K562 (cell line): ENCODE measurements around the gene KLK6. TPM values are rescaled to one million over a fixed set of nuclear protein-coding genes. Genes with fewer than 3 reads are reported as not detected.

ENCODE experiments used
- ATAC-seq: fragments of 200-7000 bp; cut with Tn5 transposase; 3 replicates; pipeline ENCODE4 v1.9.1; 2020; ENCODE audit warnings: moderate library complexity
- BruUV-seq: library from RNA; stranded (reverse); fragments of 400-500 nt; replicated peaks from 2 replicates; lab custom pipeline; 2021; lab: Mats Ljungman, UMichigan
- CTCF ChIA-PET: fragments of 300-600 bp; formaldehyde crosslinking; extraction: SDS; loops from one replicate; lab custom pipeline; 2021; ENCODE audit warnings: low intra/inter-chr PET ratio; lab: Yijun Ruan, JAX
- POLR2A ChIA-PET: fragments of 300-600, 350-650 bp; sonication (Branson Sonifier 250); formaldehyde crosslinking; extraction: SDS; loops from one replicate; lab custom pipeline; 2021; ENCODE audit warnings: antibody characterized with exemption, inconsistent platforms; lab: Yijun Ruan, JAX
- DNase-seq, 4 experiments: peaks; one replicate each; pipeline versions ENCODE4 v3.0.0 to v3.0.0-alpha.2; 2011 to 2018; ENCODE audit warnings: low spot score in 3 of 4, mixed read lengths in 3 of 4; ENCODE audit errors: extremely low read depth in 1 of 4
- FAIRE-seq: peaks from 2 replicates; lab custom pipeline; 2011; peaks lifted over from hg19 to GRCh38; lab: Jason Lieb, UNC
- H2AFZ ChIP-seq: 2 replicates; pipeline ENCODE4 v1.6.0; 2011; ENCODE audit warnings: low read depth, low read length, control low read depth, inconsistent platforms
- H3K27ac ChIP-seq: fragments of 200-600 bp; 3 replicates; pipeline ENCODE4 v1.8.0; 2011; ENCODE audit warnings: low read depth, mild to moderate bottlenecking, control low read depth, inconsistent platforms, low read length, moderate library complexity, mixed read lengths; ENCODE audit errors: extremely low read depth
- H3K27me3 ChIP-seq, 2 experiments: fragments of 300-600 bp in 1 of 2; 2 replicates in 1 of 2; 3 replicates in 1 of 2; pipeline versions ENCODE4 v1.6.0 to v1.8.0; 2011; ENCODE audit warnings: inconsistent platforms in 2 of 2, low read length in 2 of 2, mild to moderate bottlenecking in 1 of 2, mixed read lengths in 1 of 2, moderate library complexity in 1 of 2; ENCODE audit not compliant: control insufficient read depth in 2 of 2, insufficient read depth in 2 of 2
- H3K36me3 ChIP-seq: fragments of 300-600 bp; 3 replicates; pipeline ENCODE4 v1.8.0; 2011; ENCODE audit warnings: mild to moderate bottlenecking, low read length, inconsistent platforms; ENCODE audit not compliant: control insufficient read depth, insufficient read depth
- H3K4me1 ChIP-seq, 2 experiments: fragments of 200-600 bp in 1 of 2; replicated peaks in 1 of 2; 2 replicates in 1 of 2; 3 replicates in 1 of 2; pipeline versions ENCODE4 v1.5.1 to v1.8.0; 2011; ENCODE audit warnings: inconsistent platforms in 2 of 2, low read length in 2 of 2, mild to moderate bottlenecking in 1 of 2, mixed read lengths in 1 of 2, moderate library complexity in 1 of 2; ENCODE audit not compliant: control insufficient read depth in 2 of 2, insufficient read depth in 2 of 2
- H3K4me2 ChIP-seq: 2 replicates; pipeline ENCODE4 v1.6.1; 2011; ENCODE audit warnings: low read length, control low read depth, inconsistent platforms, mixed read lengths; ENCODE audit not compliant: insufficient read depth
- H3K4me3 ChIP-seq: fragments of 200-600 bp; sonication (generic), shearing (Covaris generic); 2 replicates; pipeline ENCODE4 v1.5.1; 2016; ENCODE audit warnings: control low read depth, inconsistent platforms
- H3K79me2 ChIP-seq: fragments of 200-600 bp; 3 replicates; pipeline ENCODE4 v1.8.0; 2011; ENCODE audit warnings: low read length, inconsistent platforms; ENCODE audit not compliant: control insufficient read depth, insufficient read depth
- H3K9ac ChIP-seq, 2 experiments: 2 replicates each; pipeline versions ENCODE4 v1.6.0 to v1.6.1; 2011; ENCODE audit warnings: low read depth in 2 of 2, low read length in 2 of 2, control low read depth in 1 of 2, inconsistent platforms in 1 of 2, mild to moderate bottlenecking in 1 of 2, mixed read lengths in 1 of 2; ENCODE audit not compliant: insufficient read depth in 1 of 2
- H3K9me1 ChIP-seq: one replicate; pipeline ENCODE4 v1.6.0; 2011; ENCODE audit warnings: inconsistent platforms, mild to moderate bottlenecking, low read length, moderate library complexity; ENCODE audit not compliant: control insufficient read depth, insufficient read depth
- H3K9me3 ChIP-seq: replicated peaks from 2 replicates; pipeline ENCODE4 v1.5.1; 2011; ENCODE audit warnings: low read depth, low read length, inconsistent platforms; ENCODE audit not compliant: control insufficient read depth, insufficient read depth
- H4K20me1 ChIP-seq: replicated peaks from 2 replicates; pipeline ENCODE4 v1.6.1; 2011; ENCODE audit warnings: low read length, inconsistent platforms, mixed read lengths; ENCODE audit not compliant: control insufficient read depth, insufficient read depth
- BHLHE40 ChIP-seq: IDR thresholded peaks from 2 replicates; pipeline ENCODE4 v1.6.1; 2011; ENCODE audit warnings: low read length, improper control_type of control experiment
- DMBX1 ChIP-seq: fragments of 250-450 bp; sonication (Bioruptor Pico); IDR thresholded peaks from 2 replicates; pipeline ENCODE4 v1.8.0; 2022; ENCODE audit warnings: inconsistent platforms, mild to moderate bottlenecking, moderate library complexity, borderline replicate concordance
- JUND ChIP-seq, 2 experiments: IDR thresholded peaks; 2 replicates in 1 of 2; 3 replicates in 1 of 2; pipeline ENCODE4 v1.6.1; 2011; ENCODE audit warnings: borderline replicate concordance in 2 of 2, low read depth in 2 of 2, low read length in 2 of 2, improper control_type of control experiment in 1 of 2, missing biosample characterization in 1 of 2, missing genetic modification characterization in 1 of 2, missing genetic modification reagents in 1 of 2
- KLF10 ChIP-seq: fragments of 250-450 bp; sonication (Bioruptor Pico); IDR thresholded peaks from 2 replicates; pipeline ENCODE4 v1.6.1; 2021; ENCODE audit warnings: matching md5 sums
- NCOA4 ChIP-seq: fragments of 450-650 bp; IDR thresholded peaks from 2 replicates; pipeline ENCODE4 v1.6.1; 2018; ENCODE audit warnings: mild to moderate bottlenecking; ENCODE audit not compliant: partially characterized antibody
- NR1H2 ChIP-seq: sonication (generic); formaldehyde crosslinking; IDR thresholded peaks from 2 replicates; pipeline ENCODE4 v1.4.0; 2020; ENCODE audit warnings: mild to moderate bottlenecking, missing genetic modification reagents
- PHF8 ChIP-seq: fragments of 200-600 bp; sonication (generic); IDR thresholded peaks from 2 replicates; pipeline ENCODE4 v1.6.1; 2012; ENCODE audit warnings: mixed run types, mild to moderate bottlenecking, inconsistent platforms, low read length, moderate library complexity, borderline replicate concordance
- RNF219 ChIP-seq: fragments of 250-450 bp; sonication (Bioruptor Pico); IDR thresholded peaks from 2 replicates; pipeline ENCODE4 v1.5.0; 2022; ENCODE audit warnings: mild to moderate bottlenecking
- SMC3 ChIP-seq: conservative IDR thresholded peaks from 2 replicates; pipeline ENCODE4 v1.6.1; 2011; ENCODE audit warnings: low read depth, low read length, improper control_type of control experiment; ENCODE audit not compliant: insufficient read depth
- ZNF408 ChIP-seq: fragments of 250-450 bp; sonication (Bioruptor Pico); IDR thresholded peaks from 2 replicates; pipeline ENCODE4 v1.4.0; 2020; ENCODE audit warnings: low read depth, mild to moderate bottlenecking, moderate library complexity
- WGBS: fragments of 100-300 bp; shearing (Covaris generic); methylation state at CpG from one replicate; pipeline ENCODE4 v1.1.6; 2016; ENCODE audit warnings: low coverage, mixed read lengths; ENCODE audit not compliant: insufficient coverage; ENCODE audit errors: missing lambda C conversion rate; 5-methylcytosine and 5-hydroxymethylcytosine counted together
- in situ Hi-C: fragments of 300-500 bp; cut with MboI; formaldehyde crosslinking; loops from 4 replicates; pipeline ENCODE4 v1.15.0; 2018; ENCODE audit warnings: inconsistent platforms, mixed read lengths
- intact Hi-C: fragments of 100-400 bp; cut with micrococcal nuclease; formaldehyde crosslinking; loops from 2 replicates; pipeline ENCODE4 v1.14.2; 2022
- polyA plus RNA-seq, 8 experiments: library from polyadenylated mRNA; depleted of rRNA in 4 of 8; stranded (reverse) in 5 of 8; unstranded in 3 of 8; fragments of >200 nt; fragmentation: Nextera tagmentation in 2 of 8; fragmentation: Illumina TruSeq in 1 of 8; extraction: Ambion mirVana in 2 of 8; extraction: Trizol in 1 of 8; gene quantifications; 2 replicates each; pipeline versions ENCODE4 v1.2.1 to v1.2.3, GENCODE V29; 2011 to 2014; ENCODE audit warnings: inconsistent platforms in 1 of 8, missing spikeins in 1 of 8
- total RNA-seq, 7 experiments: library from RNA; depleted of rRNA in 6 of 7; stranded (reverse); fragments of >200 nt in 6 of 7; fragmentation: Illumina TruSeq in 2 of 7; extraction: Trizol in 2 of 7; gene quantifications; 2 replicates each; pipeline versions ENCODE4 v1.2.1 to v1.2.3, GENCODE V29; 2011 to 2021; ENCODE audit warnings: low replicate concordance in 1 of 7
- TF ChIP-seq, protein P1 (sequence below), 2 experiments: fragments of 250-450 bp in 1 of 2; fragments of 450-650 bp in 1 of 2; sonication (Bioruptor Pico) in 1 of 2; IDR thresholded peaks; 2 replicates each; pipeline versions ENCODE4 v1.6.1 to v1.8.0; 2016 to 2021; ENCODE audit warnings: mild to moderate bottlenecking in 2 of 2, moderate library complexity in 2 of 2, missing compliant biosample characterization in 1 of 2, missing genetic modification characterization in 1 of 2
- TF ChIP-seq, protein P2 (sequence below): sonication (generic); formaldehyde crosslinking; IDR thresholded peaks from 2 replicates; pipeline ENCODE4 v1.8.0; 2023; ENCODE audit warnings: missing genetic modification reagents, mild to moderate bottlenecking, borderline replicate concordance

The KLK6 gene
- total and polyA plus RNA-seq, 9 of the 15 experiments (the other 6 are each of a cell fraction or from before 2014, with no cell fraction given): not detected

DNA sequence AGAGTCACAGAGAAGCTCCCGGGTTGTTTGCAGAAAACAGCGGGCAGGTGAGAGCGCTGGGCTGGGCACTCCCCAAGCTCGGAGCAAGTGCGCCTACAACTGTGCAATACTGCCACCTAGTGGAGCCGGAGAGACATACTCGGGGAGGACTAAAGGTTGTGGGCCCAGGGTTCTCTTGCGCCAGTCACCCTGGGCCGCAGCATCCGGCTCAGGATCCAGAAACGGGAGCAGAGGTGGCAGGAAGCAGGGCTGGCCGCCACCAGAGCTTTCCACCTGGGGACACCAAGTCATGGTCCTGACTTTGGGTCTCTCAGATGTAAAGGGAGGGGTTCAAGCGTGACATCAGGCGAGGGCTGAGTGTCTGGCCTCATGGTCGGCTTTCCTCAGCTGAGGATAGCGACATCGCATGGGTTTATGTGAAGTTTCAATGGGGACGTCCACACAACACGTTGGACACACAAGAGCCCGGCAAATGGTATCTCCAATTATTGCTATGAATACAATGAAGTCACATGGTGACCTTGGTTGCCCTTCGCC lies 47.0 kb downstream of the KLK6 start:
- BruUV-seq: no TSS peak
- TF ChIP-seq RNF219 (CRISPR knock-in tag) (no peak), ZNF408 (CRISPR knock-in tag) (no peak), SMC3 (peak; percentile 84), DMBX1 (CRISPR knock-in tag) (no peak), PHF8 (no peak), BHLHE40 (no peak), KLF10 (CRISPR knock-in tag) (no peak), NCOA4 (no peak), NR1H2 (no peak), JUND (IDR thresholded peaks at IDR 0.05; ENCODE audit: borderline replicate concordance, low read depth, low read length) (no peak; the same call in 1 of the 2 replicates), JUND (tag; IDR thresholded peaks at IDR 0.05; ENCODE audit: borderline replicate concordance, low read depth, low read length) (no peak; the same call in 2 of the 3 replicates)
- TF ChIP-seq, protein P1, sequence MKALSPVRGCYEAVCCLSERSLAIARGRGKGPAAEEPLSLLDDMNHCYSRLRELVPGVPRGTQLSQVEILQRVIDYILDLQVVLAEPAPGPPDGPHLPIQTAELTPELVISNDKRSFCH (CRISPR knock-in tag; IDR thresholded peaks at IDR 0.05): no peak
- TF ChIP-seq, protein P1 (tag; IDR thresholded peaks at IDR 0.05): no peak
- TF ChIP-seq, protein P2, sequence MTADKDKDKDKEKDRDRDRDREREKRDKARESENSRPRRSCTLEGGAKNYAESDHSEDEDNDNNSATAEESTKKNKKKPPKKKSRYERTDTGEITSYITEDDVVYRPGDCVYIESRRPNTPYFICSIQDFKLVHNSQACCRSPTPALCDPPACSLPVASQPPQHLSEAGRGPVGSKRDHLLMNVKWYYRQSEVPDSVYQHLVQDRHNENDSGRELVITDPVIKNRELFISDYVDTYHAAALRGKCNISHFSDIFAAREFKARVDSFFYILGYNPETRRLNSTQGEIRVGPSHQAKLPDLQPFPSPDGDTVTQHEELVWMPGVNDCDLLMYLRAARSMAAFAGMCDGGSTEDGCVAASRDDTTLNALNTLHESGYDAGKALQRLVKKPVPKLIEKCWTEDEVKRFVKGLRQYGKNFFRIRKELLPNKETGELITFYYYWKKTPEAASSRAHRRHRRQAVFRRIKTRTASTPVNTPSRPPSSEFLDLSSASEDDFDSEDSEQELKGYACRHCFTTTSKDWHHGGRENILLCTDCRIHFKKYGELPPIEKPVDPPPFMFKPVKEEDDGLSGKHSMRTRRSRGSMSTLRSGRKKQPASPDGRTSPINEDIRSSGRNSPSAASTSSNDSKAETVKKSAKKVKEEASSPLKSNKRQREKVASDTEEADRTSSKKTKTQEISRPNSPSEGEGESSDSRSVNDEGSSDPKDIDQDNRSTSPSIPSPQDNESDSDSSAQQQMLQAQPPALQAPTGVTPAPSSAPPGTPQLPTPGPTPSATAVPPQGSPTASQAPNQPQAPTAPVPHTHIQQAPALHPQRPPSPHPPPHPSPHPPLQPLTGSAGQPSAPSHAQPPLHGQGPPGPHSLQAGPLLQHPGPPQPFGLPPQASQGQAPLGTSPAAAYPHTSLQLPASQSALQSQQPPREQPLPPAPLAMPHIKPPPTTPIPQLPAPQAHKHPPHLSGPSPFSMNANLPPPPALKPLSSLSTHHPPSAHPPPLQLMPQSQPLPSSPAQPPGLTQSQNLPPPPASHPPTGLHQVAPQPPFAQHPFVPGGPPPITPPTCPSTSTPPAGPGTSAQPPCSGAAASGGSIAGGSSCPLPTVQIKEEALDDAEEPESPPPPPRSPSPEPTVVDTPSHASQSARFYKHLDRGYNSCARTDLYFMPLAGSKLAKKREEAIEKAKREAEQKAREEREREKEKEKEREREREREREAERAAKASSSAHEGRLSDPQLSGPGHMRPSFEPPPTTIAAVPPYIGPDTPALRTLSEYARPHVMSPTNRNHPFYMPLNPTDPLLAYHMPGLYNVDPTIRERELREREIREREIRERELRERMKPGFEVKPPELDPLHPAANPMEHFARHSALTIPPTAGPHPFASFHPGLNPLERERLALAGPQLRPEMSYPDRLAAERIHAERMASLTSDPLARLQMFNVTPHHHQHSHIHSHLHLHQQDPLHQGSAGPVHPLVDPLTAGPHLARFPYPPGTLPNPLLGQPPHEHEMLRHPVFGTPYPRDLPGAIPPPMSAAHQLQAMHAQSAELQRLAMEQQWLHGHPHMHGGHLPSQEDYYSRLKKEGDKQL (CRISPR knock-in tag): no peak

More for the DNA sequence above, 47.0 kb downstream of the KLK6 start:
- no peak overlapping the region for H3K4me3 ChIP-seq
- no peak overlapping the region; the same call in 1 of the 2 replicates for H2AFZ ChIP-seq
- 0 out of 2 replicates have a peak, but pooled peaks cover 6% of the 10 kb centered on the region for H4K20me1 ChIP-seq
- intact Hi-C loops: loop anchor here (1.0 to 5.0 kb wide), 4 partner anchors 50 to 385 kb away; partner anchors contain the start of gene KLK2
- H3K9me3 ChIP-seq: no peaks in the 10 kb centered on the region
- H3K4me1 ChIP-seq: no peaks in the 10 kb centered on the region
- FAIRE-seq (peak; percentile 95), ATAC-seq (peak; percentile 100), DNase-seq (peak; percentile 84 to 89 (median 87))
- no peaks in the 10 kb centered on the region for H3K36me3 ChIP-seq
- peaks cover 6 to 23% of the 10 kb centered on the region in 2 experiments; a peak in 3 of 5 replicates for H3K27me3 ChIP-seq
- H3K4me2 ChIP-seq: no peak overlapping the region
- no peak overlapping the region for H3K27ac ChIP-seq
- H3K9me1 ChIP-seq: no peaks in the 10 kb centered on the region
- H3K79me2 ChIP-seq: no peaks in the 10 kb centered on the region
- H3K9ac ChIP-seq: no peak overlapping the region
- CTCF ChIA-PET: interaction anchor here (0.8 to 1.8 kb wide), 6 partner anchors 13 to 253 kb away, joined by 3 to 12 read pairs (median 6); partner anchors contain the start of gene CLEC11A
- in situ Hi-C loops: no loop called here
- WGBS: 19% methylated on average over 21 of the region's 21 CpGs
- POLR2A ChIA-PET: interaction anchor here (0.8 to 2.4 kb wide), 8 partner anchors 10 to 198 kb away, joined by 3 to 10 read pairs (median 6); no protein-coding TSS in a partner anchor
